ENCODE results near the gene CYP2E1.

- no peak for TF ChIP-seq CTCF (conservative IDR thresholded peaks at IDR 0.05)
- no peak for TF ChIP-seq ZFX (IDR thresholded peaks at IDR 0.05)
Observed at GRCh38 chr10:133559216-133559615, 32.1 kb downstream of the CYP2E1 start.

All from C4-2B (cell line).